Activated CD4-positive, CD25-positive, alpha-beta regulatory T cell treated with anti-CD3 and anti-CD28 coated beads, Interleukin-2, amount 50 U/mL, for 16 hours (primary cell): Measurements from ENCODE around the gene PDE4A.
A peak's percentile ranks its signal among the peaks of the same experiment; 100 is the strongest.
"Not testable (repeated sequence)": the region's sequence is repeated elsewhere in the genome, so short reads cannot be mapped to it uniquely, and the experiment has no call there.

Experiments used
- DNase-seq: peaks from one replicate; pipeline ENCODE4 v3.0.0-alpha.2; 2020; ENCODE audit warnings: low read depth, low spot score

Gene PDE4A

DNA sequence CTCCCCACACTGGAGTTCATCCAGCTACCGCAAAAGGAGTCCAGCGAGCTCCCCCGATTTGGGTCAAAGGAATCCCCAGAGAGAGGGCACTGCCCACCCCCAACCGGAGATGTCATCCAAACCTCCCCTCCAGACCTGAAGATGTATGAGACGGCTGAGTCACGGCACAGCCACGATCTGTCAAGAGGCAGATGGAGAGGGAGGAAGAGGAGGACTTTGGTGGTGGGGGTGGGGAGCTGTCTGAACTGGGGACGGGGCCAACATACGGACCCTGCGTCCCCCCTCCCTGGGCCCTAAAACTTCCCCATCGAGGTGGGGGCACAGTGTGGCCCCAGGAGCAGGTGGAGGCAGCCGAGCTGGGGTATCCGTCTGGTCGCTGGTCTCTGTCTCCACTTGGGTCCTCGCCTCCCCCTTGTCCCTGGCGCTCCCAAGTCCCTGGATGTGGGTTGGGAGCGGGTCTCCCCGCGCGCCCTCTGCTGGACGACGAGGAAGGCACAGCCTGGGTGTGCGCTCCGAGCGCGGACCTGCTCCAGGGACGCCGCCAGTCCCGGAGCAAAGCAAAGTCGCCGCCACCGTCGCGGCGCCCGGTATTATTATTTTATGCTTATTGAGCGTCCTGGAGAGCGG is 3.8 kb downstream of the PDE4A start:
- DNase-seq = no peak

GRCh38 chr19:10427169-10427568 is 6.8 kb downstream of the PDE4A start:
- DNase-seq = no peak

- DNase-seq = no peak
Observed at GRCh38 chr19:10428996-10429381, 8.7 kb downstream of the PDE4A start.

DNA sequence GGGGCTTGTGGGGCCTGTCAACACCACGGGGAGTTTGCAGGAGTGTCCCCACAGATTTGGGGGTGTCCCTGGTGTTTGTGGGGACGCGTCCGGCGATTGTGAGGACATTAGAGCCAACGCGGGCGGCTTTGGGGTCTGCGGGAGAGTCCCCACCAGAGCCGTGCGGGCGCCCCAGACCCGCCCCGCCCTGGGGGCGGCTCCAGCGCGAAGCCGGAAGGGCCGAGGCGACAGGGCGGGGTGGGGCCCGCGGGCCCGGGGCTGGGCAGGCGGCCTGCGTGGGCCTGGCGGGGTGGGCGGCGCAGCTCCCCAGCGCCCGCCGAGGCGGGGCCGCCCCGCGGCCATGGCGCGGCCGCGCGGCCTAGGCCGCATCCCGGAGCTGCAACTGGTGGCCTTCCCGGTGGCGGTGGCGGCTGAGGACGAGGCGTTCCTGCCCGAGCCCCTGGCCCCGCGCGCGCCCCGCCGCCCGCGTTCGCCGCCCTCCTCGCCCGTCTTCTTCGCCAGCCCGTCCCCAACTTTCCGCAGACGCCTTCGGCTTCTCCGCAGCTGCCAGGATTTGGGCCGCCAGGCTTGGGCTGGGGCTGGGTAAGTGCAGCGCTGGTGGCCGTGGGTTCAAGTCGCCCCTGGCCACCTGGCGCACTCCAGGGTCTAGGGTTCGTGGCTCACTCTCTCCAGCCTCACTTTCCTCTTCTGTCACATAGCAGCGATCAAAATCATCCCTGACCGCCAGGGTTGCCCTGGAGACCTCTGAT is 10.3 kb downstream of the PDE4A start:
- DNase-seq = no peak

DNA sequence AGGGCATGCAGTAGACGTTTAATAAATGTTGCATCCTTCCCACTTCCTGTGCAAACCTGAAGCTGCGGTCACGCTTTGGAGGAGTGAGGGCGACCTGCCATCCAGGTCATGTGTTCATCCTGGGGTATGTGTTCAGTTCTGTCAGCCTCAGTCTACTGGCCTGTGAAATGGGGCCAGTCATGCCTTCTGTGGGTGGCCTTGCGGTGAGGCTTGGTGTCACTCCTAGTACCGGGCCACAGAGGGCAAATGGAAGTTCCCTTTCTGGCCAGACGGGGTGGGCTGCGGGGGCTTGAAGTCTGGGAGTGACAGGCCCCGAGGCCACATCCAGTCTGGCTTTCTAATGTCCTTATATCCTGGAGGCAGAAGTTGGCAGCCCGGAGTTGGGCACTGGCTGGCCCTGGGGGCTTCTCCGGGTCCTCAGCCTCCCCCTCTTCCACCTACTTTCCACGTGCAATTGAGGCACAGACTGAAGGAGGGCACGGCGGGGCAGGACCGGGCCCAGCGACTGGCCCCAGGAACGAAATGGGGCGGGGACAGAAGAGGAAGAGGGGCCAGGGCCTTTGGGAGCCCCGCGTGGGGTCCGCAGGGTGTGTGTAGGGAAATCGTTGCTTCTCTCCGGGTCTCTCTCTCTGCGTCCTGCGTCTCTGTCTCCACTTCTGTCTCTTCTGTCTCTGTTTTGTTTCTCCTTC is 11.1 kb downstream of the PDE4A start:
- no peak for DNase-seq

DNA sequence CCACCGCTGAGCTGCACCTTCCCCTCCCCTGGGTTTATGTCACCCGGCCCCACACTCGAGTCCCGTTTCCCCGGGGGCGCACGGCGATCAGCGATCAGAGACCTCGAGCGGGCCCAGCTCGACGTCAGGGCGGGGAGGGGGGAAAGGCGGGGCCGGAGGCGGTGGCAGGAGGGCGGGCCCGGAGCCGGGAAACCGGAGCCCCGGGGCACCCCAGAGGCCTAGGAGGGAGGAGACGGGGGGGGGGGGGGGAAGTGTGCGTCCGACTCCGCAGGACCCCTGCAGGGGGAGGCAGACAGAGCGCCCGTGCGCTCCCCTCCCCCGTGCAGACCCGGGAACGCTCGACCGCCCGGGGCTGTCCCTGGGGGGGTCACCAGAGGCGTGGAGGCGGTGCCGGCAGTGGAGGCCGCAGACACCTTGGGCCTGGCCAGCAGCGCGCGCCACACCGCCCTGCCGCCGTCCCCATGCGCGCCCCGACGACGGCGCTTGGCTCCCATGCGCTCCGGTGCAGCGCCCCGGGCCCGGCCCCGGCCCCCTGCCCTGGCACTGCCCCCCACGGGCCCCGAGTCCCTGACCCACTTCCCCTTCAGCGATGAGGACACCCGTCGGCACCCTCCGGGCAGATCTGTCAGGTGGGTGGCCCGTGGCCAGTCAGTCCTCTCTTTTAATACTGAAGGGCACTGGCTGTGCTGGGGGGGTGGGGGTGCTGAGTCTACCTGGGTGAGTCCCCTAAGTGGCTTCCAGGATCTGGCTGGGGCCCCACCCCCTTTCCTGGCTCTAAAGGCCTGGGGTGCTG is 11.8 kb downstream of the PDE4A start:
- DNase-seq = peak; percentile 44

GRCh38 chr19:10432736-10433130 is 12.4 kb downstream of the PDE4A start:
- DNase-seq = no peak

DNA sequence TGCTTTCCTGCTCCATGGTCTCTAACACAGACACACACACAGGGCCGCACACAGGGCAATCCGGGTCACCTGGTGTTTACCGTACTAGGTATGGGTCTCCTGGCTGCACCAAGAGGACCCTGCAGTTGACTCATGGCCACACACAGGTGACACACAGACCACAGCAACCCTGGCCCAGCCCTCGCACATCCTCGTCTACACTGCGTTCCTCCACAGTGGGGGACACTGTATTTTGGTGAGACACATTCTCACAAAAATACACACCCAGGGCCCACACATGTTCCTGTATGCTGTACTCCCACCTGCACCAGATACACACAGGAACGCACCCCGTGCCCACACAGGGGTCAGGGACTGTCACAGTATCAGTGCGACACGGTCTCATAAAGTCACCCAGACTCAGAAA is 12.8 kb downstream of the PDE4A start:
- DNase-seq = no peak

GRCh38 chr19:10439588-10439987 is 19.2 kb downstream of the PDE4A start:
- no peak for DNase-seq

DNA sequence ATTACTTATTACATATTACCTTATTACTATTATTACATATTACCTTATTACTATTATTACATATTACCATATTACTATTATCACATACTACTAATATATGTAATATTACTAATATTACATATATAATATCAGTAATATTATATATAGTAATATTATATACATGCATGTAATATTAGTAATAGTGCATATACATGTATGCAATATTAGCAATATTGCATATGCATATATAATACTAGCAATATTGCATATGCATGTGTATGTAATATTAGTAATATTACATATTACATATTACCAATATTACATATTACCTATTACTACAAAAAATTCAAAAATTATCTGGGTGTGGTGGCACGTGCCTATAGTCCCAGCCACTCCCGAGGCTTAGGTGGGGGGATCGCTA is 22.4 kb downstream of the PDE4A start:
- no peak for DNase-seq

DNA sequence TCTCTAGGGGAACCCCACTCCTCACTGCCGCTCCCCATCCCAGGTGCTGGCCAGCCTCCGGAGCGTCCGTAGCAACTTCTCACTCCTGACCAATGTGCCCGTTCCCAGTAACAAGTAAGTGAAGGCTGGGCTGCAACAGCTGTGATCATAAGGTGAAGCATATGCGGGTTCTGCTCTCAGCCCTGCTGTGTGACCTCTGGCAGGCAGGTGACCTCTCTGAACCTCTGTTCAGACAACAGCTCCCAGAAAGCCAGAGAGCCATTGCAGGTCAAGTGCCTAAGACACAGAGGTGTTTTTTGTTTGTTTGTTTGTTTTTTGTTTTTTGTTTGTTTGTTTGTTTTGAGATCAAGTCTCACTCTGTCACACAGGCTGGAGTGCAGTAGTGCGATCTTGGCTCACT is 28.7 kb downstream of the PDE4A start:
- DNase-seq = no peak

DNA sequence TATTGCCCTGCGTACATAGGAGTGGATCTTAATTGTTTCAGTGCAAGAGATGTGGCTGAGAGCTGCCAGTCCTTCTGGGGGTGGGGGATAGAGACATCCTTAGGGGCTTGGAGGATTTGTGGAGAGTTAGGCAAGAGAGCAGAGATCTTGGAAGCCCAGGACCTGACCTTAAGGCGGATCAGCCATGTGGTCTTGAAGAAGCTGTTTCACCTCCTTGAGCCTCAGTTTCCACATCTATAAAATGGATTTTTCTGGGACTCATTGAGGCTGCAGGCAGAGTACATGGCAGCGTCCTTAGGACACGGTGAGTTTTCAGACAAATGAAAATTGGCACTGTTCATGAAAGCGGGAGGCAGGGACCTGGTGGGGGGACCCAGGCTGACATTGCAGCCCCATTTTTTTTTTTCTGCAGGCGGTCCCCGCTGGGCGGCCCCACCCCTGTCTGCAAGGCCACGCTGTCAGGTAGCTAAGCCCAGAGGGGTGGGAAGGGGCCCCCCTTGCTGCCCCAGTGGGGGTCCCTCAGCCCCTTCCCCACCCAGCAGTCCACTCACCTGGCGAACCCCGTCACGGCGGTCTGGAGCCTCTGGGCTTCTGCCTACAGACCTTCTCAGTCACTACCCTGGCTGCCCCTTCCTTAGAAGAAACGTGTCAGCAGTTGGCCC is 30.0 kb downstream of the PDE4A start:
- no peak for DNase-seq

DNA sequence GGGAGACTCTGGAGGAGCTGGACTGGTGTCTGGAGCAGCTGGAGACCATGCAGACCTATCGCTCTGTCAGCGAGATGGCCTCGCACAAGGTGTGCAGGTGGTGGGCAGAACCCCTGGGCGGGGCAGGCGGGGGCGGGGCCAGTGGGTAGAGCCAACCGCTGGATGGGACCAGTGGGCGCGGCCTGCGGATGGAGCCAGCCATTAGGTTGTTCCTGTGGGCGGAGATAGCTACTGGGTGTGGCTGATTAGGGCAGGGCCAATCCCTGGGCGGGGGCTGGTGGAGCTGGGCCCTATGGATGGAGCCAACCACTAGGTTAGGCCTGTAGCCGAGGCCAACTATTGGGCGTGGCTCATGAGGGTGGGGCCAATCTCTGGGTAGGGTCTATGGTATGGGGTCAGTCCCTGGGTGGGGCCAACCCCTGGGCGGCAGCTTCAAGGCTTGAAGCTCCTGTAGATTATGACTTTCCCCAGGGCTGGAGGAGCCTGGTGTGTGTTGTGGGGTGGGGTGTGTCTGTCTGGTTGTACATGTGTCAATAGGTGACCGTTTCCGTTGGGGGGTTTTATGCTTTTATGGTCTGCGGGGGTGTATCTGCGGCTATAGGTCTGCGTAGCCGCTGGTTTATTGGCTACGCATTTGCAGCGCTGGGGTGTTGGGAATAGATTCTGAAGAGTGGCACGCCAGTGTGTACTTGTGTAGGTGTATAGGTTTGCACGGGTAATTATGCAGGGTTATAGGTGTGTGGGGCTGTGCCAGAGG is 30.7 kb downstream of the PDE4A start:
- DNase-seq = no peak

DNA sequence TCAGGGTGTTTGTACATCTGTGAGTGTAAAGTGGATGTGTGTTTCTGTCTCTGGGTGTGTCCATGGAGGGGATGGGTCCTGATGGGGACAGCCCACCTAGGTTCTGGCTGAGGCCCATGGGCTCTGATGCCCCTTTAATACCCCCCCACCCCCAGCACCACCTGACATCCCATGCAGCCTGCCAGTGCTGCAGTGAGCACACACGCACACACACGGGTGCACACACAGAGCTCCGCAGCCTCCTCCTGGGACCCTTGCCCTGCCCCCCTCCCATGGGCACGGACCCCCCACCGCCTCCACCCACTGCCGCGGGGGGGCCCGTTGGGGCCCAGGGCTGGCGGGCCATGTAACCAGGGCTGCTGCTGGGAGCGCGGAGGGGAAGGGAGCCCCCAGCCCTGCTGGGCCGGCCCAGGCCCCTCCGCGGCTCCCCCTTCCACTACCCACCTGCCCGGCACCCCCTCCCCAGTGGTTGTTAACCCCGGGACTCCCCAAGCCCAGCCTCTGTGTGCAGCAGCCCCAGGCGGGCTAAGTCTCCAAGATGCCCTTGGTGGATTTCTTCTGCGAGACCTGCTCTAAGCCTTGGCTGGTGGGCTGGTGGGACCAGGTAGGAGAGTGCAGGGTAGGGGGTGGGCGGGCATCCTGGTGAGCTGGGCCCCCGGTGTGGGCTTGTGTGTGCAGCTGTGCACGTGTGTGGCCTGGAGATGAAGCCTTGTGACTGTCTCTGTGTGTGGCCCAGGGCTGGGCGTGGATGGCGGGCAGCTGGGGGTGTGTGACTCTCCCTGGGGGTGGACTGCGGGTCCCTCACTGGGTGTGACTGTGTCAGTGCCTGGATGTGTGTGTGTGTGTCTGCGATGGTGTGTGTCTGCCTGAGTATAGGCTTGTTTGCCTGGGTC is 32.6 kb downstream of the PDE4A start:
- no peak for DNase-seq

GRCh38 chr19:10453852-10454251 is 33.5 kb downstream of the PDE4A start:
- DNase-seq = no peak

- DNase-seq = no peak
Observed at GRCh38 chr19:10454267-10454666, 33.9 kb downstream of the PDE4A start.

- DNase-seq = not testable (repeated sequence)
Observed at GRCh38 chr19:10458733-10459132, 38.4 kb downstream of the PDE4A start.

DNA sequence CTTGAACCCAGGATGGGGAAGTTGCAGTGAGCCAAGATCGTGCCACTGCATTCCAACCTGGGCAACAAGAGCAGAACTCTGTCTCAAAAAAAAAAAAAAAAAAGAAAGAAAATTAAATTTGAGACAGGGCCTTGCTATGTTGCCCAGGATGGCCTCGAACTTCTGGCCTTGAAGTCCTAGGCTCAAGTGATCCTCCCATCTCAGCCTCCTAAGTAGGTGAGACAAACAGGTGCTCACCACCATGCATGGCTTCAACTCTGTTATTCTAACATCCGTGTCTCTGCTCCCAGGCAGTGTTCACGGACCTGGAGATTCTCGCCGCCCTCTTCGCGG is 40.3 kb downstream of the PDE4A start:
- DNase-seq = no peak

GRCh38 chr19:10461047-10461949 is 41.0 kb downstream of the PDE4A start:
- DNase-seq = peak; percentile 61
